CD4-positive, CD25-positive, alpha-beta regulatory T cell (primary cell): Measurements from ENCODE around the gene NOL12. TPM values are rescaled to one million over a fixed set of nuclear protein-coding genes. Genes with fewer than 3 reads are reported as not detected.
A peak's percentile ranks its signal among the peaks of the same experiment; 100 is the strongest.

ENCODE experiments used
- ATAC-seq, 2 donors: fragments of 150-1000 bp; cut with Tn5 transposase; one replicate each; pipeline ENCODE4 v1.10.0; 2021; ENCODE audit warnings: low read depth in 2 of 2, moderate number of reproducible peaks in 2 of 2, moderate library complexity in 1 of 2
- DNase-seq, 3 donors: peaks; one replicate each; pipeline versions ENCODE4 v3.0.0 to v3.0.0-alpha.2; 2012 to 2022; ENCODE audit warnings: mixed read lengths in 1 of 3
- H3K27ac ChIP-seq: one replicate; pipeline ENCODE4 v1.7.0; 2013; ENCODE audit warnings: mild to moderate bottlenecking, low read length; ENCODE audit not compliant: insufficient read depth, poor library complexity, severe bottlenecking
- H3K27me3 ChIP-seq: one replicate; pipeline ENCODE4 v1.7.0; 2013; ENCODE audit warnings: low read length; ENCODE audit not compliant: control insufficient read depth, insufficient read depth
- H3K36me3 ChIP-seq: one replicate; pipeline ENCODE4 v1.7.0; 2013; ENCODE audit warnings: mild to moderate bottlenecking, low read length, moderate library complexity; ENCODE audit not compliant: control insufficient read depth, insufficient read depth
- H3K4me1 ChIP-seq: 2 replicates; pipeline ENCODE4 v1.7.0; 2013; ENCODE audit warnings: mild to moderate bottlenecking, low read length; ENCODE audit not compliant: insufficient read depth, control insufficient read depth, poor library complexity, severe bottlenecking
- H3K4me3 ChIP-seq: one replicate; pipeline ENCODE4 v1.7.0; 2013; ENCODE audit warnings: low read depth, mild to moderate bottlenecking, low read length, moderate library complexity
- H3K9me3 ChIP-seq, 2 experiments: 1 replicate in 1 of 2; 2 replicates in 1 of 2; pipeline ENCODE4 v1.7.0; 2013; ENCODE audit warnings: low read length in 2 of 2, mild to moderate bottlenecking in 1 of 2, moderate library complexity in 1 of 2; ENCODE audit not compliant: control insufficient read depth in 2 of 2
- H3K27ac Mint-ChIP-seq, 3 donors: one replicate each; pipeline ENCODE4 v1.8.0; 2020 to 2022; ENCODE audit warnings: mild to moderate bottlenecking in 3 of 3, mixed read lengths in 3 of 3, moderate library complexity in 2 of 3
- H3K27me3 Mint-ChIP-seq: one replicate; pipeline ENCODE4 v1.8.0; 2022; ENCODE audit warnings: mild to moderate bottlenecking, mixed read lengths
- H3K36me3 Mint-ChIP-seq: one replicate; pipeline ENCODE4 v1.8.0; 2020; ENCODE audit warnings: mixed read lengths
- H3K4me1 Mint-ChIP-seq, 4 donors: one replicate each; pipeline ENCODE4 v1.8.0; 2020 to 2022; ENCODE audit warnings: mixed read lengths in 4 of 4, mild to moderate bottlenecking in 1 of 4
- H3K4me3 Mint-ChIP-seq, 4 donors: one replicate each; pipeline ENCODE4 v1.8.0; 2020 to 2022; ENCODE audit warnings: mild to moderate bottlenecking in 4 of 4, mixed read lengths in 4 of 4, moderate library complexity in 3 of 4
- H3K9me3 Mint-ChIP-seq, 7 donors: one replicate each; pipeline ENCODE4 v1.8.0; 2020 to 2022; ENCODE audit warnings: mixed read lengths in 7 of 7, mild to moderate bottlenecking in 3 of 7, moderate library complexity in 2 of 7
- polyA plus RNA-seq, 4 donors: library from polyadenylated mRNA; unstranded; fragments of 300-500 nt; fragmentation: Illumina TruSeq; gene quantifications; one replicate each; pipeline ENCODE4 v1.2.3, GENCODE V29; 2021
- total RNA-seq: library from RNA; stranded (reverse); gene quantifications from one replicate; pipeline ENCODE4 v1.2.3, GENCODE V29; 2022

Gene NOL12
- total RNA-seq (38.2 TPM), polyA plus RNA-seq (10 to 100 TPM; 33.7 to 46.9 (median 41.2) TPM)

GRCh38 chr22:37686002-37686982, at the start of gene NOL12:
Gene NOL12 (plus strand): TSS chr22:37686343. CDS start chr22:37686393, 50 bp downstream.
- Mint-ChIP-seq H3K27me3 (peaks cover 4% of the 10 kb centered on the region), H3K36me3 (peaks cover 13% of the 10 kb centered on the region), H3K4me3 (peak within 1 kb of the TSS; percentile 92 to 97 (median 96)), H3K9me3 (no peaks in the 10 kb centered on the region), H3K27ac (peak within 1 kb of the TSS; percentile 95 to 96 (median 95)), H3K4me1 (peaks cover 4 to 34% (median 22%) of the 10 kb centered on the region in 4 donors)
- Histone ChIP-seq H3K4me1 (peaks cover 27% of the 10 kb centered on the region), H3K27ac (peak within 1 kb of the TSS; percentile 77), H3K9me3 (no peaks in the 10 kb centered on the region), H3K36me3 (peaks cover 28% of the 10 kb centered on the region), H3K27me3 (no peaks in the 10 kb centered on the region), H3K4me3 (peak within 1 kb of the TSS; percentile 91)
- ATAC-seq (peak; percentile 88 to 89), DNase-seq (peak; percentile 64 to 91 (median 80))

GRCh38 chr22:37636949-37637273, 49.2 kb upstream of the NOL12 start:
- no peaks in the 10 kb centered on the region for H3K27me3 Mint-ChIP-seq

GRCh38 chr22:37638391-37639069, 47.6 kb upstream of the NOL12 start:
- H3K27me3 ChIP-seq, result no peaks in the 10 kb centered on the region
- H3K36me3 ChIP-seq, result peaks cover 16% of the 10 kb centered on the region
- Mint-ChIP-seq H3K9me3 (no peaks in the 10 kb centered on the region), H3K36me3 (peaks cover 11% of the 10 kb centered on the region), H3K4me3 (peak overlapping the region; percentile 91 to 100 (median 98)), H3K4me1 (peaks cover 0 to 85% (median 48%) of the 10 kb centered on the region in 4 donors), H3K27ac (peak overlapping the region; percentile 84 to 97 (median 95)), H3K27me3 (no peaks in the 10 kb centered on the region)
- peak; percentile 35 to 46 for ATAC-seq
- DNase-seq, result peak in 1 of 3 donors; percentile 79
- H3K9me3 ChIP-seq, result no peaks in the 10 kb centered on the region
- peak overlapping the region; percentile 88 for H3K27ac ChIP-seq
- peak overlapping the region; percentile 84 for H3K4me3 ChIP-seq
- peaks cover 91% of the 10 kb centered on the region for H3K4me1 ChIP-seq

More at GRCh38 chr22:37636949-37637273, 49.2 kb upstream of the NOL12 start:
- H3K36me3 Mint-ChIP-seq, result no peaks in the 10 kb centered on the region
- peaks cover 91% of the 10 kb centered on the region for H3K4me1 ChIP-seq
- ATAC-seq (no peak), DNase-seq (no peak)
- H3K4me1 Mint-ChIP-seq, result peaks cover 0 to 83% (median 42%) of the 10 kb centered on the region in 4 donors
- H3K27me3 ChIP-seq, result no peaks in the 10 kb centered on the region
- H3K4me3 Mint-ChIP-seq, result peak overlapping the region; percentile 73 to 100 (median 98)
- H3K36me3 ChIP-seq, result peaks cover 6% of the 10 kb centered on the region
- peak overlapping the region; percentile 88 for H3K27ac ChIP-seq
- H3K9me3 Mint-ChIP-seq, result peaks cover 0 to 1% (median 0%) of the 10 kb centered on the region in 7 donors
- H3K27ac Mint-ChIP-seq, result peak overlapping the region; percentile 92 to 97 (median 95)
- no peaks in the 10 kb centered on the region for H3K9me3 ChIP-seq
- peak overlapping the region; percentile 44 for H3K4me3 ChIP-seq

GRCh38 chr22:37639070-37639760, 46.9 kb upstream of the NOL12 start, which contains the start of gene SH3BP1:
Gene SH3BP1 (plus strand): TSS chr22:37639669. CDS start chr22:37639788, 119 bp downstream.
- Histone ChIP-seq H3K27me3 (no peaks in the 10 kb centered on the region), H3K4me1 (peaks cover 88% of the 10 kb centered on the region), H3K9me3 (no peaks in the 10 kb centered on the region), H3K4me3 (peak within 1 kb of the TSS; percentile 84), H3K27ac (peak within 1 kb of the TSS; percentile 88), H3K36me3 (peaks cover 21% of the 10 kb centered on the region)
- Mint-ChIP-seq H3K9me3 (no peaks in the 10 kb centered on the region), H3K27me3 (no peaks in the 10 kb centered on the region), H3K4me3 (peak within 1 kb of the TSS; percentile 91 to 100 (median 98)), H3K27ac (peak within 1 kb of the TSS; percentile 95 to 97 (median 96)), H3K4me1 (peaks cover 0 to 84% (median 46%) of the 10 kb centered on the region in 4 donors), H3K36me3 (peaks cover 16% of the 10 kb centered on the region)
- DNase-seq (peak; percentile 53 to 73 (median 67)), ATAC-seq (peak; percentile 38 to 43)

GRCh38 chr22:37639771-37640590, 46.2 kb upstream of the NOL12 start:
- Mint-ChIP-seq H3K4me3 (peak overlapping the region; percentile 91 to 98 (median 98)), H3K4me1 (peaks cover 0 to 81% (median 40%) of the 10 kb centered on the region in 4 donors), H3K27ac (peak overlapping the region; percentile 84 to 96 (median 87)), H3K27me3 (no peaks in the 10 kb centered on the region), H3K36me3 (peaks cover 16% of the 10 kb centered on the region), H3K9me3 (no peaks in the 10 kb centered on the region)
- H3K27ac ChIP-seq, result peak overlapping the region; percentile 88
- peak in 1 of 3 donors; percentile 43 for DNase-seq
- no peak for ATAC-seq
- no peaks in the 10 kb centered on the region for H3K9me3 ChIP-seq
- peak overlapping the region; percentile 80 for H3K4me3 ChIP-seq
- H3K36me3 ChIP-seq, result peaks cover 29% of the 10 kb centered on the region
- peaks cover 80% of the 10 kb centered on the region for H3K4me1 ChIP-seq
- H3K27me3 ChIP-seq, result no peaks in the 10 kb centered on the region

- Histone ChIP-seq H3K4me1 (peaks cover 71% of the 10 kb centered on the region), H3K36me3 (peaks cover 37% of the 10 kb centered on the region), H3K27me3 (no peaks in the 10 kb centered on the region), H3K4me3 (peak overlapping the region; percentile 80), H3K27ac (peak overlapping the region; percentile 88), H3K9me3 (no peaks in the 10 kb centered on the region)
- peaks cover 16% of the 10 kb centered on the region for H3K36me3 Mint-ChIP-seq
- peak overlapping the region; percentile 85 to 96 (median 87) for H3K27ac Mint-ChIP-seq
- DNase-seq, result peak in 1 of 3 donors; percentile 40
- H3K4me3 Mint-ChIP-seq, result peak overlapping the region; percentile 91 to 98 (median 98)
- H3K9me3 Mint-ChIP-seq, result no peaks in the 10 kb centered on the region
- peak in 1 of 2 donors; percentile 16 for ATAC-seq
- H3K27me3 Mint-ChIP-seq, result no peaks in the 10 kb centered on the region
- peaks cover 0 to 74% (median 39%) of the 10 kb centered on the region in 4 donors for H3K4me1 Mint-ChIP-seq
These were observed 45.3 kb upstream of the NOL12 start for GRCh38 chr22:37640591-37641560.
